Mucosa of gallbladder (tissue), 1 donor: ENCODE data around the gene LEF1. TPM values are rescaled to one million over a fixed set of nuclear protein-coding genes. Genes with fewer than 3 reads are reported as not detected.

Experiments
- DNase-seq: peaks from one replicate; pipeline ENCODE4 v3.0.0-alpha.2; 2020; ENCODE audit warnings: low spot score
- total RNA-seq: library from RNA; stranded (reverse); gene quantifications from one replicate; pipeline ENCODE4 v1.2.1, GENCODE V29; 2021
- donor health status: DM: no; HTN: no; CAD: no.

LEF1 gene
- total RNA-seq, 1 donor from 2014 or later: 5.2 TPM

- DNase-seq: no peak
These were observed 7.2 kb upstream of the LEF1 start for GRCh38 chr4:108175966-108176365.

- DNase-seq: no peak
These were observed 6.1 kb upstream of the LEF1 start for GRCh38 chr4:108174856-108175255.

GRCh38 chr4:108173599-108174057 is 4.9 kb upstream of the LEF1 start:
- no peak for DNase-seq

GRCh38 chr4:108172753-108173598 is 4.2 kb upstream of the LEF1 start:
- peak; percentile 38 for DNase-seq

GRCh38 chr4:108172231-108172752 is 3.6 kb upstream of the LEF1 start:
- no peak for DNase-seq

GRCh38 chr4:108171339-108172230 is 2.9 kb upstream of the LEF1 start:
- DNase-seq: no peak

- no peak for DNase-seq
These were observed 2.1 kb upstream of the LEF1 start for GRCh38 chr4:108170631-108171338.

- DNase-seq: no peak
These were observed 932 bp upstream of the LEF1 start for GRCh38 chr4:108169664-108170063.

- DNase-seq: no peak
These were observed 517 bp downstream of the LEF1 start for GRCh38 chr4:108168160-108168670.

- no peak for DNase-seq
These were observed 2.1 kb downstream of the LEF1 start for GRCh38 chr4:108166441-108167315.

- DNase-seq: no peak
These were observed 2.7 kb downstream of the LEF1 start for GRCh38 chr4:108166038-108166437.

GRCh38 chr4:108165586-108165985 is 3.1 kb downstream of the LEF1 start:
- DNase-seq: no peak

GRCh38 chr4:108163351-108163750 is 5.4 kb downstream of the LEF1 start:
- DNase-seq: no peak

GRCh38 chr4:108160741-108161352 is 7.9 kb downstream of the LEF1 start:
- no peak for DNase-seq

GRCh38 chr4:108159845-108160244 is 8.9 kb downstream of the LEF1 start:
- no peak for DNase-seq

- no peak for DNase-seq
These were observed 11.1 kb downstream of the LEF1 start for GRCh38 chr4:108157655-108158054.

- no peak for DNase-seq
These were observed 12.3 kb downstream of the LEF1 start for GRCh38 chr4:108156391-108156790.

GRCh38 chr4:108155373-108155772 is 13.4 kb downstream of the LEF1 start:
- no peak for DNase-seq

- DNase-seq: no peak
These were observed 15.8 kb downstream of the LEF1 start for GRCh38 chr4:108152980-108153379.
